Stomach (tissue), 4 donors: ENCODE results near the gene TM4SF18.

Source experiments
- POLR2A ChIP-seq, 4 donors: fragments of 450-650 bp; IDR thresholded peaks; one replicate each; pipeline ENCODE4 v1.6.1; 2016; ENCODE audit warnings: antibody characterized with exemption in 4 of 4, control low read depth in 2 of 4, mild to moderate bottlenecking in 1 of 4, moderate library complexity in 1 of 4
- TF ChIP-seq, protein P1 (sequence below), 7 experiments: fragments of 450-650 bp in 4 of 7; fragments of 200-600 bp in 3 of 7; sonication (generic) in 3 of 7; IDR thresholded peaks; one replicate each; pipeline ENCODE4 v1.5.1; 2016 to 2019; ENCODE audit warnings: antibody characterized with exemption in 7 of 7, control low read depth in 2 of 7, mild to moderate bottlenecking in 1 of 7

DNA sequence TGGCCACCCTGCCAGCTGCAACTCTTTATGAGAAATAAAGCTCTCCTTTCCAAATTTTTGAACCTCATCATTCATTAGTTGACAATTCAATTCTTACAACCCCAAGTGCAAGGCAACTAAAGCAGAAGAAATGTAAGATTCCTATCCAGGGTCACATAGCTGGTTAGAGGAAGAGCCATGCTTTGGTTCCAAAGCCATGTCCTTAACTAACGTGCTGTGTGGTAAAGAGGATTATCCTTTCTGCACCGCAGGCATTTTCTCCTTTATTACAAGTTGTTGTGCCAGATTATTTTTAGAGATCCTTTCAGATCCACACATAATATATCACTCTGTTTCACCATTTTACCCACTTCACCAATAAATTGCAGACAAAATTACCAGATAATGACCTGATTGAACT, 36.5 kb downstream of the TM4SF18 start:
- TF ChIP-seq, protein P1, sequence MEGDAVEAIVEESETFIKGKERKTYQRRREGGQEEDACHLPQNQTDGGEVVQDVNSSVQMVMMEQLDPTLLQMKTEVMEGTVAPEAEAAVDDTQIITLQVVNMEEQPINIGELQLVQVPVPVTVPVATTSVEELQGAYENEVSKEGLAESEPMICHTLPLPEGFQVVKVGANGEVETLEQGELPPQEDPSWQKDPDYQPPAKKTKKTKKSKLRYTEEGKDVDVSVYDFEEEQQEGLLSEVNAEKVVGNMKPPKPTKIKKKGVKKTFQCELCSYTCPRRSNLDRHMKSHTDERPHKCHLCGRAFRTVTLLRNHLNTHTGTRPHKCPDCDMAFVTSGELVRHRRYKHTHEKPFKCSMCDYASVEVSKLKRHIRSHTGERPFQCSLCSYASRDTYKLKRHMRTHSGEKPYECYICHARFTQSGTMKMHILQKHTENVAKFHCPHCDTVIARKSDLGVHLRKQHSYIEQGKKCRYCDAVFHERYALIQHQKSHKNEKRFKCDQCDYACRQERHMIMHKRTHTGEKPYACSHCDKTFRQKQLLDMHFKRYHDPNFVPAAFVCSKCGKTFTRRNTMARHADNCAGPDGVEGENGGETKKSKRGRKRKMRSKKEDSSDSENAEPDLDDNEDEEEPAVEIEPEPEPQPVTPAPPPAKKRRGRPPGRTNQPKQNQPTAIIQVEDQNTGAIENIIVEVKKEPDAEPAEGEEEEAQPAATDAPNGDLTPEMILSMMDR (IDR thresholded peaks at IDR 0.05), result no peak
- TF ChIP-seq POLR2A (IDR thresholded peaks at IDR 0.05), result no peak
